ENCODE results near the gene MAP4K3.
"Not testable (repeated sequence)": the region's sequence is repeated elsewhere in the genome, so short reads cannot be mapped to it uniquely, and the experiment has no call there.

The MAP4K3 gene

DNA sequence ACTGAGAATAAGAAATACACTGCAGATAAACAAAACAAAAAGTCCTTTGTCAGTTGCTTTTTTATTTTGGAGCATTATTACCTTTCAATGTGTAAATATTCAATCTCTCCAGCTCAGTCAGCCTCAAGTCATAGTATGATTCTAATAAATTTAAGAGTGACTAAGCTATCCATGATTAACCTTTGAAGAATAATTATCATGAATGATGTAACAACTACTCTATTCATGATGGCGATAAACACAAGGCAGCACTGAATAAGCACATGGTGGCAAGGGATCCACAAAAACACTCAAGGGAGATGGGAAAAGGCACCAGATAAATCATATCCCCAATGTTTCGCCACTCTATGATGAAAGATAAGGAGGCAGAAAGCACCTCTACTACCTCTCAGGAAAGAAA is 67.0 kb downstream of the MAP4K3 start:
- no peak for DNase-seq (ENCODE audit: low spot score)

DNA sequence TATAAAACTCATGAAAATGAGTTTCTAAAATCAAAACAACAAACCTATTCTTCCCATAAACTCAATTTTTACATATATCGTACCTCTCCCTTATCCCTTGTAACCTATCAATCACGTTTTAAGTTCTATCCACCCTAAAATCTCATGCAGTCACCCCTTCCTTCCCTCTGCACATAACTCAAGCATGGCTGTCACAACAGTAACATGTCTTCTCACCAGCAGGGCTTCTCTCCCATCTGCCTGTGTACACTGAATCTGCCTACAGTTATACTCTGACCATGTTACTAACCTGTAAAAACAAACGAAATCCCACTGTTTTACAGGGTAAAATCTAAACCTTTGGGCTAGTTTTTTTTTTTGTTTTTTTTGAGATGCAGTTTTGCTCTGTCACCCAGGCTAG is 68.2 kb downstream of the MAP4K3 start:
- no peak for DNase-seq (ENCODE audit: low spot score)

DNA sequence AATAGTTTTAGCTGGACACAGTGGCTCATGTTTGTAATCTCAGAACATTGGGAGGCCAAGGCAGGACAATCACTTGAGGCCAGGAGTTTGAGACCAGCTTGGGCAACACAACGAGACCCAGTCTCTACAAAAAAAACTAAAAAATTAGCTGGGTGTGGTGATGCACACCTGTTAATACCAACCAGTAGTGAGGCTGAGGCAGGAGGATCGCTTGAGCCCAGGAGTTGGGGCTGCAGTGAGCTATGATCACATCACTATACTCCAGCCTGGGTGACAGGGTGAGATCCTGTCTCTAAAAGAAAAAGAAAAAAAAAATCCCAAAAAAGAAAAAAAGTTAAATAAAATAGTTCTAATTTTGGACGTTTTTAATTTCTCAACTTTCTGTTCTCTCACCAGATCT is 68.7 kb downstream of the MAP4K3 start:
- DNase-seq (ENCODE audit: low spot score): no peak

DNA sequence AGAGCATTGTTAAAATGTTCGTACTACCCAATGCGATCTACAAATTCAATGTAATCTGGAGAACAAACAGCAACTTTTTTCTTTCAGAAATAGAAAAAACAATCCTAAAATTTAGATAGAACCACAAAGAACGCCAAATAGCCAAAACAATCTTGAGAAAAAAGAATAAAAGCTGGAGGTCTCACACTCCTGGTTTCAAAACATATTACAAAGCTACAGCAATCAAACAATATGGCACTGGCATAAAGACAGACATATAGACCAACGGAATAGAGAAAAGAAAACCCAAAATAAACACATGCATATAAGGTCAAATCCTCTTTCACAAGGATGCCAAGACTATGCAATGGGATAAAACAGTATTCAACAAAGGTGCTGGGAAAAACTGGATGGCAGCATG is 74.5 kb downstream of the MAP4K3 start:
- no peak for DNase-seq (ENCODE audit: low spot score)

DNA sequence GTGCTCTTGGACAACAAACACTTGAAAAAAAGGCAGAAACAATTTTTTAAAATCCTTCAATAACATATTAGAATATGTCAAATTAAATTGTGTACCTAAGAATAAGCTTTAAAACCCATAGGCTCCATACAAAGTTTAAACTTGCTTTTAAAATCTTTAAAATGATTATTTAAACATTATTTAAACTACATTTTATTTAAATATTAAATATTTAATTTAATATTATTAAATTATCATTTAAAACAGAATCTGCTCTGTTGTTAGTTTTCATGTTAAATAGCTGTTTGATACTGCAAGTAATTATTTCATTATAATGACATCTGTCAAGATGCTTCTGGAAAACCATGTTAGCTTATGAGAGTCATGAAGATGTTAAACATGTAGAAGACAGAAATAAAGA is 75.6 kb downstream of the MAP4K3 start:
- no peak for DNase-seq (ENCODE audit: low spot score)

DNA sequence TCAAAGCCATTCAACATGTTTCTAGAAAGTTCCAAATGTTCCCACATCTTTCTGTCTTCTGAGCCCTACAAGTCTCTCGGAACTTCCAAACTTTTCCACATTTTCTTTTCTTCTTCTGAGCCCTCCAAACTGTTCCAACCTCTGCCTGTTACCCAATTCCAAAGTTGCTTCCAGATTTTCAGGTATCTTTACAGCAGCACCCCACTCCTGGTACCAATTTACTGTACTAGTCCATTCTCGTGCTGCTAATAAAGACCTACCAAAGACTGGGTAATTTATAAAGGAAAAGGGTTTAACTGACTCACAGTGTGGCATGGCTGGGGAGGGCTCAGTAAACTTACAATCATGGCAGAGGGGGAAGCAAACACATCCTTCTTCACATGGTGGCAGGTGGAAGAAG is 76.7 kb downstream of the MAP4K3 start:
- DNase-seq (ENCODE audit: low spot score): not testable (repeated sequence)

DNA sequence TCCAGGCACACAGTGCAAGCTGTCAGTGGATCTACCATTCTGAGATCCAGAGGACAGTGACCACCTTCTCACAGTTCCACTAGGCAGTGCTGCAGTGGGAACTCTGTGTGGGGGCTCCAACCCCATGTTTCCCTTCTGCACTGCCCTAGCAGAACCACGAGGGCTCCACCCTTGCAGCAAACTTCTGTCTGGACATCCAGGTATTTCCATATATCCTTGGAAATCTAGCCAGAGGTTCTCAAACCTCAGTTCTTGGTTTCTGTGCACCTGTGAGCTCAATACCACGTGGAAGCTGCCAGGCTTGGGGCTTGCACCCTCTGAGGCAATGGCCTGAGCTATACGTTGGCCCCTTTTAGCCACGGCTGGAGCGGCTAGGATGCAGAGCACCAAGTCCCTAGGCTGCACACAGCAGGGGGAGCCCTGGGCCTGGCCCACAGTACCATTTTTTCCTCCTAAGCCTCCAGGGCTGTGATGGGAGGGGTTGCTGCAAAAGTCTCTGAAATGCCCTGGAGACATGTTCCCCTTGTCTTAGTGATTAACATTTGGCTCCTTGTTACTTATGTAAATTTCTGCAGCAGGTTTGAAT is 77.5 kb downstream of the MAP4K3 start:
- DNase-seq (ENCODE audit: low spot score): no peak

DNA sequence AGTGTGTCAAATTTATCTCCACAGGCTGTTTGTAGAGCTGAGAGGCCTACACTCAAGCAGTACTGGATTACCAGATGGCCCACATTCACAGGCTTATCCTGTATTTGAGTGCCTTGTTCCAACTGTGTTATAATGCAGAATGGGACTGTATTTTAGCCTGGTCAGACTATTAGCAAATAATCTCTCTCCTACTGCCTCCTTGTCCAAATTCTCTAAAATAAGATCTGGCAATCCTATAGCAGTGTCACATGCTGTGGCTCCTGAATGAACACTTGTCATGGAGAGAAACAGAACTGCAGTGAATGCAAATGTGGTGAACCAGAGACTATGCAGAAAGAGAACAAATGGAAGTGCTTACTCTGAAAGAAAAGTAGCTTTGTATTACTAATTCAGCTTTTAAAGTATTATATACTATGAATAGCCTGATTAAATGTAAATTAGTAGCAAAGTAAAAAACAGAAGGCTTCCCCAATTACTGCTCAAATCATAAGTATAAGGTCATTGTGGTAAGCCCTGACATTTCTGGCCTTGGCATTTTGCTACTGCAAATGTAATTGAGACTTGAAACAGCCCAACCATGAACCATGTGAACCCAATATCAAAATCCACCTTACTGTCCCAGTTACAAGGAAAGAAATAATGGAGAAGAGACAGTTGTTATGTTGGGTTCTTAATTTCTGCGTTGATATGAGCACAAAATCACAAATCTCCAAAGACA is 80.0 kb downstream of the MAP4K3 start:
- no peak for DNase-seq (ENCODE audit: low spot score)

DNA sequence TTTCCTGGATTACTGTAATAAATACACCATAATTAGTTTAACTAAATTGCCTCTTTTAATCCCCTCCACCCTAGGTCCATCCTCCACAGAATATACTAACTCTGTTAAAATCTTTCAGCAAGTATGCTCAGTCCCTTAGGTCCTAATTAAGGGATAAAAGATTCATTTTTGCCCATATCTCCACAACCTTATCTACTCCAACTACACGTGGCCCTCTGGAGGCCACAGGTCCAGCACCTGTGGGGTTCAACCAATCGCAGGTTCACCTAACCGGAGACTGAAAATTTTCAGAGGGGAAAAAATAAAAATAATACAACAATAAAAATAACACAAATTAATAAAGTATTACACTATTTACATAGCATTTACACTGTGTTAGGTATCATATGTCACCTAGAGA is 86.4 kb downstream of the MAP4K3 start:
- no peak for DNase-seq (ENCODE audit: low spot score)

DNA sequence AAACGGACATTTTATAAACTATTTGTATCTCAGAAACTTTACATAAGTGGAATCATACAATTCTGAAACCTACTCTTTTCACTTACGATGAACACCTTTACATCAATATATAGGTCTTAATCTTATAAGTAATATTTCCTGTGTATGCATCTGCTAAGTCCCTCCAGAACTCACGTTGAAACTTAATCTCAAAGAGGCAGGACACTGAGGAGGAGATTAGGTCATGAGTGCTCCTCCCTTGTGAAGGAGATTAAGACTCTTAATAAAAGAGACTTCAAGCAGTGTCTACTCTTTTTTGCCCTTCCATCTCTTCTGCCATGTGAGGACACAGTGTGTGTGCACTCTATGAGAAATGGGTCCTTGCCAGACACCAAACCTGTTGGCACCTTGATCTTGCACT is 98.6 kb downstream of the MAP4K3 start:
- DNase-seq (ENCODE audit: low spot score): no peak

DNA sequence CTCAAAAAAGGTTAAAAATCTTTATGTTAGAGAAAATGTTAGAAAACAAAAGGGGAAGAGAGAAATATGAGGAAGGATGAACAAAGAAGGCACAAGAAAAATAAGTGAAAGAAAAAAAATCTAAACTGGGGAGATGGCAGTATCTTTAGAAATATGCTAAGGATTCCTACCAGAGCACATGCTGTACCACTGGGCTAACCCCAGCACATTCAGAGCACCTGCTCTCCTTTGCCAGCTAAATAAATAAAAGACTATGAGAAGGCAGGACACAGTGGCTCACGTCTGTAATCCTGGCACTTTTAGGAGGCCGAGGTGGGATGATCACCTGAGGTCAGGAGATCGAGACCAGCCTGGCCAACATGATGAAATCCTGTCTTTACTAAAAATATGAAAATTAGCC is 101.2 kb downstream of the MAP4K3 start:
- no peak for DNase-seq (ENCODE audit: low spot score)

DNA sequence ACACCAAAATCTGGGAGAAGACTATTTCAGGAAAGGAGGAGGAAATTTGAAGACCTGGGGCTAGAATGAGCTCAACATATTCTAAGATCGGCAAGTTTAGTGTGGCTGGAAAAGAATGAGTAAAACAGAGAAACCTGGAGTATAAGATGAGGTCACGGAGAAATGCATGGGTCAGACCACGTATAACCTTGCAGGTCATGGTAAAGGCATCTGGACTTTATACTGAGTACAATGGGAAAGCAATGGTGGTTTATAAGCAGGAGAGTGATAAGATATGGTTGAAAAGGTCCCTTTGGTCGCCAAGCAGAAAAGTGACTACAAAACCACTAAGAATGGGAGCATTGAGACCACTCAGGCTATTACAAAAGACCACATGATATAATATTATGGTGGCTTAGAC is 102.1 kb downstream of the MAP4K3 start:
- DNase-seq (ENCODE audit: low spot score): no peak

DNA sequence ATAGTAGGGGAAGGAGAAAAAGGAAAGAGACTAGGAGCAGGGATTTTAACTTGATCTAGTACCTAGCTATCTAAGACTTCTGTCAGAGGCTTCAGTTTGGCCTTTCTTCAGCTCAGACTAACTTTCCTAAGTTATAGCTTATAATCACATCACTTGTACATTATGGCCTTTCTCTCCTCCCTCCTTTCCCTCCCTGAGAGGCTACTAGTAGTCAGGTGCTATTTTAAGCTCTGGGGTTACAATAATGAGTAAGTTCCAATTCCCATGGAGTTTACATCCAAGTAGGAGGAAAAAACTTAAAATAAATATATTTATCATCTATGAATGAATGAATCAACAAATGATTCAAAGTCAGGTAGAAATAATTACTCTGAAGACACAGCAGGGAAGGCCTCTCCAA is 102.6 kb downstream of the MAP4K3 start:
- DNase-seq (ENCODE audit: low spot score): no peak

DNA sequence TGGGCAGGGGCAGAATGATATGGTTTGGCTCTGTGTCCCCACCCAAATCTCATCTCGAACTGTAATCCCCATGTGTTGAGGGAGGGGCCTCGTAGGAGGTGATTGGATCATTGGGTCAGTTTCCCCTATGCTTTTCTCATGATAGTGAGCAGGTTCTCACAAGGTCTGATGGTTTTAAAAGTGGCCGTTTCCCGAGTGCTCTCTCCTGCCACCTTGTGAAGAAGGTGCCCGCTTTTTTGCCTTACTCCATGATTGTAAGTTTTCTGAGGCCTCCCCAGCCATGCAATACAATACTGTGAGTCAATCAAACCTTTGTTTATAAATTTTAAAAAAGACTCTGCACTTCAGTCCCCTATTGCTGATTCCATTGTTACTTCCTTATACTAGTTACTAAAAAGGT is 110.4 kb downstream of the MAP4K3 start:
- DNase-seq (ENCODE audit: low spot score): no peak

DNA sequence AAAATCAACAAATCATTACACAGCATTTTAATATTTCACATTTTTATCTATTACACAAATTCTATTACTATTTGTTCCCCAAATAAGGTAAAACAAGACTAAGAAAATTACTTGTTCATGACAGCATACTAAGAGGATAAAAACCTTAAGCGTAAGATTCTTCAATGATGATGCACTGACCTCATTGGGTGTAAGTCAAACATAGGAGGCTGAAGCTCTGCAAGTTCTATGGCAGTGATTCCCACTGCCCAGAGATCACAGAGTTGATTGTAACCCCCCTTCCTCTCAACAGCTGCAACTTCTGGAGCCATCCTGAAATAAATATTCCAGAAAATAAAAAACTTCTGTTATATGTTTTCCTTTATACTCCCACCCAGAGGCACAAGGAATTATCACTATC is 111.1 kb downstream of the MAP4K3 start:
- no peak for DNase-seq (ENCODE audit: low spot score)

DNA sequence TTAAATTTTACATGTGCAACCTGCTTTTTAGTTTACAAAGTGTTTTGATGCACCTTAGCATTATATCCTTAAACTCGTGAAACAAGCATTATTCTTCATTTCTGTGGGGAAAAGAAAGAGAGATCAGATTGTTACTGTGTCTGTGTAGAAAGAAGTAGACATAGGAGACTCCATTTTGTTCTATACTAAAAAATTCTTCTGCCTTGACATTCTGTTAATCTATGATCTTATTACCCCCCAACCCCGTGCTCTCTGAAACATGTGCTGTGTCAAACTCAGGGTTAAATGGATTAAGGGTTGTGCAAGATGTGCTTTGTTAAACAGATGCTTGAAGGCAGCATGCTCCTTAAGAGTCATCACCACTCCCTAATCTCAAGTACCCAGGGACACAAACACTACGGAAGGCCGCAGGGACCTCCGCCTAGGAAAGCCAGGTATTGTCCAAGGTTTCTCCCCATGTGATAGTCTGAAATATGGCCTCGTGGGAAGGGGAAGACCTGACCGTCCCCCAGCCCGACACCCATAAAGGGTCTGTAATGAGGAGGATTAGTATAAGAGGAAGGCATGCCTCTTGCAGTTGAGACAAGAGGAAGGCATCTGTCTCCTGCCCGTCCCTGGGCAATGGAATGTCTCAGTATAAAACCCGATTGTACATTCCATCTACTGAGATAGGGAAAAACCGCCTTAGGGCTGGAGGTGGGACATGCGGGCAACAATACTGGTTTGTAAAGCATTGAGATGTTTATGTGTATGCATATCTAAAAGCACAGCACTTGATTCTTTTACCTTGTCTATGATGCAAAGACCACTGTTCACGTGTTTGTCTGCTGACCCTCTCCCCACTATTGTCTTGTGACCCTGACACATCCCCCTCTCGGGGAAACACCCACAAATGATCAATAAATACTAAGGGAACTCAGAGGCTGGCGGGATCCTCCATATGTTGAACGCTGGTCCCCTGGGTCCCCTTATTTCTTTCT is 115.7 kb downstream of the MAP4K3 start:
- DNase-seq (ENCODE audit: low spot score): not testable (repeated sequence)

DNA sequence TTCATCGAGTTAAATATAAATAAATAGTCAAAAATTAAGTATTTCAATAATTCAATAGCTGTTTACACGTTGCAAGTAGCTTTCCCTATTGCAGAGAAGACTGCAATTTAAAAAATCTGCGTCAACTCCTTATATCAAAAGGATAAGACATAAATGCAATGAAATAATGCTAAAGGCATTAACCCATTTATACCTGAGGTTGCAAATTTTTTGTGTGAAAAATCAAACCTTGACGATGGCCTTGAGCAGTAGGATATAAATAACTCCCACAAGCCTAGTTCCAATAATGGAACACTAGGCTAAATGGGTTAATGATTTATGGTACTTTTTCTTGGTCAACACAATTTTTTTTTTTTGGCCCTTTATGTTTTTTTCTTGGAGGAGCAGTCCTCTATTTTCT is 116.9 kb downstream of the MAP4K3 start:
- DNase-seq (ENCODE audit: low spot score): no peak

DNA sequence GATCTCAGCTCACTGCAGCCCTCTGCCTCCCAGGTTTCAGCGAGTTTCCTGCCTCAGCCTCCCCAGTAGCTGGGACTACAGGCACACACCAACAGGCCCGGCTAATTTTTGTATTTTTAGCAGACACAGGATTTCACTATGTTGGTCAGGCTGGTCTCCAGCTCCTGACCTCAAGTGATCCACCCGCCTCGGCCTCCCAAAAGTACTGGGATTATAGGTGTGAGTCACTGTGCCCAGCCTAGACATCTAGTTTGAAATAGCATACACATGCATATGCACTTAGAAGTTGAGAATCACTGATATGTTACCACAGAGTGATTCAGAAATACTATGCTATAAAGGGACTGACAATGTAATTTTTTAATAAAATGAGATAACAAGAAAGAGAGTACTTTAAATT is 123.5 kb downstream of the MAP4K3 start:
- no peak for DNase-seq (ENCODE audit: low spot score)

DNA sequence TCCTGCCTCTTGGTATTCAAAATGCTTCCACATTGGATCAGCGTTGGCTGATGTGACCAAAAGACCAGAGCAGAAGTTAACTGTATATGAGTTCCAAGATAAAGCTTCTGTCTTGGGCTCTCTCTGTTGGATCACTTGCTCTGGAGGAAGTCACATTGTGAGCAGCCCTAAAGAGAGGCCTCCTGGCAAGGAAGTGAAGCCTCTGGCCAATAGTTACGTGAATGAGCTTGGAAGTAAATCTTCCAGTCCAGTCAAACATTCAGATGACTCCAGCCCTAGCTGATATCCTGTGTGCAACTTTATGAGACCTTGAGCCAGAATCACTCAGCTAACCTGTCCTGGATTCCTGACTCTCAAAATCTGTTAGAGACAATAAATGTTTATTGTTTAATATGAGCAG is 125.6 kb downstream of the MAP4K3 start:
- no peak for DNase-seq (ENCODE audit: low spot score)

DNA sequence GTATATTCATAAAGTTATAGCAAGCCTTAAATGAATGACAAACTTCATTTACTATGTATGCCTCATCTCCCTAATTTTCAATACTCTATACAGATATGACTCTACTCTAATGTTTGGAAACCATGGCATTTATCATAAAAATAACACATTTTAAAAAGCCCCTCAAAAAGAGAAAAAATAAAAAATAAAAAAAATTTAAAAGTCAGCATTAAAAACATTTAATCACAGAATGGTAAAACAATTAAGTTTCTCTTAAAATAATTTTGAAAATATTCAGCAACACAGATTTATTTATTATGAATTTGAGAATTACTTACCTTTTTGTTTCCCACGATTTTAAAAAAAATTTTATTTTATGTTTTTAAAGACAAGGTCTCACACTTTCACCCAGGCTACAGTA is 128.3 kb downstream of the MAP4K3 start:
- no peak for DNase-seq (ENCODE audit: low spot score)

DNA sequence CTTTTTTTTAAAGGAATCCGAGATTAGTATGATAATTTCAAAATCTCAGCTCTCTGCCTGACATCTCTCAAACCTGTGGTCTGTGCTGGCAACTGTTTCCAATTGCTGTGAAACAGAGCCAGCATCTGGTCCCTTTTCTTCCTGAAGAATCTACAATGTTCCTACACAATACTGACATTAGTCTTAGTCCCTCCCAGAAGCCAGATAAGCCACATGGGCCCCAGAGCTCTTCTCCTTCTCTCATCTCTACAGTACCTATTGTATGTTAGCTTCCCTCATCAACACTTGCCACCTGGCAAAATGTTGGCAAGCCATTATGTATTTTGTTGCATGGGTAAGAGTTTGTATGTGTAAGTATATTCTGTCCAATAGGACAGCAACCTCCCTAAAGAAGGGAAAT is 130.5 kb downstream of the MAP4K3 start:
- no peak for DNase-seq (ENCODE audit: low spot score)

DNA sequence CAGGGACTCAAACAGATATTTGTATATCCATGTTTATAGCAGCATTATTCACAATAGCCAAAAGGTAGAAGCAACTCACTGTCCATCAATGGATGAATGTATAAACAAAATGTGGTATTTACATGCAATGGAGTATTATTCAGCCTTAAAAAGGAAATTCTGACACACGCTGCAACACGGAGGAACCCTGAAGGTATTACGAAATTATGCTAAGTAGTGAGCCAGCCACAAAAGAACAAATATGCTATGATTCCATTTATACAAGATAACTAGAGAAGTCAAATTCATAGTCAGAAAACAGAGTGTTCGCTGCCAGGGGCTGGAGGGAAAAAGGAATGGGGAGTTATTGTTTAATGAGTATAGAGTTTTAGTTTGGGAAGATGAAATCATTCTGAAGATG is 132.4 kb downstream of the MAP4K3 start:
- DNase-seq (ENCODE audit: low spot score): no peak

DNA sequence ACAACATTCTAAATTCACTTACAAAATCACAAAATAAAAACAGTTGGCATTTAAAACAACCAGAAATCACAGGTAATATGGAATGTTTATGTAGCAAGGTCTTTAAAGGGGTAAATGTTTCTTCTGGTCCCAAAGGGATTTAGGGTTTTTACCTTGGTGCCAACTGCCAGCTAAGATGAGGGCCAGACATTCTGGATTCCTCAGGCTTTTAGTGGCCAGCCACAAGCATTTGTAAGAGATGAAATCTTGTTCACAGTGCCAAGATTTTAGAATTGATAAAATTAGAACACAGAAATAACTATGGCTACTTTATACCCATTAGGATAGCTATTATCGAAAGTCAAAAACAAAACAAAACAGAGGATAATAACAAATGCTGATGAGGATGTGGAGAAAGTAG is 132.9 kb downstream of the MAP4K3 start:
- no peak for DNase-seq (ENCODE audit: low spot score)

Data from CD4-positive, alpha-beta T cell treated with Interleukin-15 for 4 hours (primary cell).